ENCODE data around the gene DLG2. TPM values are rescaled to one million over a fixed set of nuclear protein-coding genes. Genes with fewer than 3 reads are reported as not detected.

DLG2 gene
- total RNA-seq, 3 donors from 2014 or later (not counting 1 experiment from before 2014, with no cell fraction given), result 1.7 to 2.9 (median 2.2) TPM

DNA sequence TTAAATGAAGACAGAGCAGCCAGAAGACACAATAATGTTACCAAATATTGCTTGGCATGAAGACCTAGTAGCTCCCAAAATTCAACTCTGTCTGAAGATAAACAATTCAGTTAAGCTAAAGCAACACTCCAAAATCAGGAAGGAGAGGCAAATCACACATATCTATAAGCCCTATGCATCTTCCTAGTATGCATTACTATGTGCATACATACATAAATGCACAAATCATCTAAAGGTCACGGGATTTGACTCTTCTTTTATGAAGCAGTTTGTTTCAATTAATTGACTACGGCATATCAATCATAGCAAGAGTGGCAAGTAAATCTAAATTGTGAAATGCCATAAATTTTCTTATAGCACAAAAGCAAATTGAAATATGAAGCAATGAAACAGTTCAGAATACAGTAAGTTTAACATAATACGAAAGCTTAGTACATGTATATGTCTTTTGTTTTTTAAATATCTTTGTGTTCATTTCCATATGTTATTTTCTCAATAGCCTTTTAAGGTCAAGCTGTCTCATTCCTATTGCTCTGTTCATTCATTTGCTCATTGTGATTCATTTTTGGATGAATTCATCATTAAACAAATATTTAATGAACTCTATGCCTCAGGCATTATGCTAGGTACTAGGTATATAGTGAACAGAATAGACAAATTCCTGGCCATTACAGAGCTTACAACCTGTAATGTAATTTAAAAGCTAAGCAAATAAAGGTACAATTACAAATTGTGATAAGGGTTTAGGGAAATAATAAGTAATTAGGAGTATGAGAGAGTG, 540.5 kb downstream of the DLG2 start:
- DNase-seq (no peak), ATAC-seq (no peak)
- no CpG with 5 or more reads among the region's 3 CpGs for WGBS (ENCODE audit: insufficient coverage)
- TF ChIP-seq, protein P1, sequence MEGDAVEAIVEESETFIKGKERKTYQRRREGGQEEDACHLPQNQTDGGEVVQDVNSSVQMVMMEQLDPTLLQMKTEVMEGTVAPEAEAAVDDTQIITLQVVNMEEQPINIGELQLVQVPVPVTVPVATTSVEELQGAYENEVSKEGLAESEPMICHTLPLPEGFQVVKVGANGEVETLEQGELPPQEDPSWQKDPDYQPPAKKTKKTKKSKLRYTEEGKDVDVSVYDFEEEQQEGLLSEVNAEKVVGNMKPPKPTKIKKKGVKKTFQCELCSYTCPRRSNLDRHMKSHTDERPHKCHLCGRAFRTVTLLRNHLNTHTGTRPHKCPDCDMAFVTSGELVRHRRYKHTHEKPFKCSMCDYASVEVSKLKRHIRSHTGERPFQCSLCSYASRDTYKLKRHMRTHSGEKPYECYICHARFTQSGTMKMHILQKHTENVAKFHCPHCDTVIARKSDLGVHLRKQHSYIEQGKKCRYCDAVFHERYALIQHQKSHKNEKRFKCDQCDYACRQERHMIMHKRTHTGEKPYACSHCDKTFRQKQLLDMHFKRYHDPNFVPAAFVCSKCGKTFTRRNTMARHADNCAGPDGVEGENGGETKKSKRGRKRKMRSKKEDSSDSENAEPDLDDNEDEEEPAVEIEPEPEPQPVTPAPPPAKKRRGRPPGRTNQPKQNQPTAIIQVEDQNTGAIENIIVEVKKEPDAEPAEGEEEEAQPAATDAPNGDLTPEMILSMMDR (IDR thresholded peaks at IDR 0.05), result no peak
- H3K27ac Mint-ChIP-seq, result no peak overlapping the region
- H3K4me1 ChIP-seq (ENCODE audit: control insufficient read depth, insufficient read depth, low read length), result no peaks in the 10 kb centered on the region
- no peak overlapping the region for H3K4me3 ChIP-seq (ENCODE audit: low read length)
- H3K27ac ChIP-seq (ENCODE audit: low read length), result no peak overlapping the region
- intact Hi-C loops (cut with micrococcal nuclease), result no loop called here
- H3K4me1 Mint-ChIP-seq, result no peaks in the 10 kb centered on the region
- H3K36me3 Mint-ChIP-seq, result peaks cover 7% of the 10 kb centered on the region
- no peak overlapping the region for H3K4me3 Mint-ChIP-seq
- H3K27me3 Mint-ChIP-seq (ENCODE audit: low read depth in 2 of 2), result no peaks in the 10 kb centered on the region
- H3K36me3 ChIP-seq (ENCODE audit: control insufficient read depth, insufficient read depth, low read length), result no peaks in the 10 kb centered on the region
- peaks cover 21 to 38% of the 10 kb centered on the region in 2 donors for H3K9me3 Mint-ChIP-seq
- H3K27me3 ChIP-seq (ENCODE audit: control insufficient read depth, insufficient read depth, low read length), result no peaks in the 10 kb centered on the region
- no peaks in the 10 kb centered on the region for H3K9me3 ChIP-seq (ENCODE audit: control insufficient read depth, insufficient read depth, low read length)

DNA sequence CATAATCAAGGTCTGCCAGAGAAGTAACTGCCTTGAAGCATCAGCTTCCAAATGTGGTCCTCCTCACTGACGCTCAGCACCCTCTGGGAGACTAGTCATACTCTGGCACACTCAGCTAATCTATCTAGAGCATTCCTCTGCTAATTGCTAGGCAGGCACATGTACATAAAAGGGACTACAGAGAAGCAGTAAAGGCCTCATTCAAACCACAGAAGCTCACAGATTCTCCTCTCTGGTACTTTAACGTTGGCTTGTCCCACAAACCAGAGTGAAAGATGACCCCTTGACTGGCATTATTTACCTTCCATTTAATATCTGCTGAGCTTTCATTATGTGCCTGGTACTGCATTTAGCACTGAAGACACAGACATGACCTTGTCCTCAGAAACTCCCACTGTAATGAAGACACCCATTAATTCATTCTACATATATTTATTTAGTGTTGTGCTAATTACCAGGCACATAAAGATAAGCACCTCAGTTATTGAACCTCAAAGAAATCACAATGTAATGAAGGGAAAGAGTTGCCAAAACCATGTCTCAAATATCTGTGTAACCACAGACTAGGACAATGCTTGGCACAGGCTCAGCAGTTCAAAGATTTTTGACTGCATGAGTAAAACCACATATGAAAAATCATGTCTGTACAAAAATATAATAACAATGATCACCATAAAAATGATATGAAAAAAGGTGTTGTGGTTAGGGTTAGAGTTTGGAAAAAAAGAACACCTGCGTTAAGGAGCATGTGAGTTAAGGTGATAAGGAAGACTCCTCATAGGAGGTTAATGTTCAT, 550.4 kb downstream of the DLG2 start:
- no peak for DNase-seq
- Mint-ChIP-seq H3K4me1 (no peaks in the 10 kb centered on the region), H3K9me3 (peaks cover 13 to 18% of the 10 kb centered on the region in 2 donors), H3K4me3 (no peak overlapping the region), H3K27me3 (ENCODE audit: low read depth in 2 of 2) (no peaks in the 10 kb centered on the region), H3K36me3 (no peaks in the 10 kb centered on the region), H3K27ac (no peak overlapping the region)
- peaks cover 5% of the 10 kb centered on the region for H3K9me3 ChIP-seq (ENCODE audit: control insufficient read depth, insufficient read depth, low read length)
- no peaks in the 10 kb centered on the region for H3K27me3 ChIP-seq (ENCODE audit: control insufficient read depth, insufficient read depth, low read length)
- H3K27ac ChIP-seq (ENCODE audit: low read length), result no peak overlapping the region
- intact Hi-C loops (cut with micrococcal nuclease), result no loop called here
- H3K36me3 ChIP-seq (ENCODE audit: control insufficient read depth, insufficient read depth, low read length), result no peaks in the 10 kb centered on the region
- TF ChIP-seq, protein P1 (IDR thresholded peaks at IDR 0.05), result no peak
- no peak overlapping the region for H3K4me3 ChIP-seq (ENCODE audit: low read length)
- 57% methylated on average over 3 of the region's 3 CpGs for WGBS (ENCODE audit: insufficient coverage)
- no peak for ATAC-seq
- no peaks in the 10 kb centered on the region for H3K4me1 ChIP-seq (ENCODE audit: control insufficient read depth, insufficient read depth, low read length)

DNA sequence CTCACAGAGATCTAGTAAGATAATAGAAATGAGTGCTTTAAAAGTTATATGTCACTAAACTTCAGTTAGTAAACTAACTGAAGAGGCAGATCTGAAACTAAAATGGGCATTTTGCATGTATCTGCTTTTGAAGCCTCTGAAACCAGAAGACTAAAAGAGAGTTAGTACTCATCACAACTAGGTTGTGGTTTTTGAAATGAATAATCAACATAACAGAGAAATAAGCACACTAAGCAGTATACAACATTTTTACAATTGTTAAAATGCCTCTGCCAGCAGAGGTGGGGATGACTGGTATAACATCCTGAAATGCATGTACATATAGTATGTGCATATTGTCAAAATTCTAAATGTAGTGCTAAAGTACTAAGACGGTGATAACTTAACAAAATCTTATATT, 564.5 kb downstream of the DLG2 start:
- no peak overlapping the region for H3K27ac Mint-ChIP-seq
- intact Hi-C loops (cut with micrococcal nuclease), result no loop called here
- no CpG with 5 or more reads among the region's 1 CpG for WGBS (ENCODE audit: insufficient coverage)
- no peaks in the 10 kb centered on the region for H3K36me3 ChIP-seq (ENCODE audit: control insufficient read depth, insufficient read depth, low read length)
- DNase-seq (no peak), ATAC-seq (no peak)
- H3K27me3 Mint-ChIP-seq (ENCODE audit: low read depth in 2 of 2), result no peaks in the 10 kb centered on the region
- H3K27ac ChIP-seq (ENCODE audit: low read length), result no peak overlapping the region
- H3K36me3 Mint-ChIP-seq, result no peaks in the 10 kb centered on the region
- no peaks in the 10 kb centered on the region for H3K4me1 ChIP-seq (ENCODE audit: control insufficient read depth, insufficient read depth, low read length)
- H3K4me3 Mint-ChIP-seq, result no peak overlapping the region
- TF ChIP-seq, protein P1 (IDR thresholded peaks at IDR 0.05), result no peak
- no peaks in the 10 kb centered on the region for H3K27me3 ChIP-seq (ENCODE audit: control insufficient read depth, insufficient read depth, low read length)
- H3K9me3 ChIP-seq (ENCODE audit: control insufficient read depth, insufficient read depth, low read length), result peaks cover 4% of the 10 kb centered on the region
- H3K9me3 Mint-ChIP-seq, result peaks cover 12 to 22% of the 10 kb centered on the region in 2 donors
- H3K4me1 Mint-ChIP-seq, result no peaks in the 10 kb centered on the region
- no peak overlapping the region for H3K4me3 ChIP-seq (ENCODE audit: low read length)
